MV-4-11 (cell line): ENCODE results near the gene SPSB3.
"Not testable (repeated sequence)": the region's sequence is repeated elsewhere in the genome, so short reads cannot be mapped to it uniquely, and the experiment has no call there.

Experiments used
- DNase-seq: peaks from one replicate; lab custom pipeline; 2025; lab: John Stamatoyannopoulos, UW

Gene SPSB3

GRCh38 chr16:1816396-1817275 lies 34.3 kb upstream of the SPSB3 start:
- DNase-seq, result no peak

GRCh38 chr16:1815461-1815860 lies 33.1 kb upstream of the SPSB3 start:
- no peak for DNase-seq

- no peak for DNase-seq
These were observed 30.4 kb upstream of the SPSB3 start for GRCh38 chr16:1812732-1813163.

GRCh38 chr16:1810536-1810935 lies 28.2 kb upstream of the SPSB3 start:
- no peak for DNase-seq

- no peak for DNase-seq
These were observed 27.7 kb upstream of the SPSB3 start for GRCh38 chr16:1810106-1810505.

- no peak for DNase-seq
These were observed 27.0 kb upstream of the SPSB3 start for GRCh38 chr16:1809281-1809801.

- DNase-seq, result no peak
These were observed 26.3 kb upstream of the SPSB3 start for GRCh38 chr16:1808691-1809090.

GRCh38 chr16:1807626-1808025 lies 25.3 kb upstream of the SPSB3 start:
- no peak for DNase-seq

GRCh38 chr16:1800701-1801100 lies 18.3 kb upstream of the SPSB3 start:
- no peak for DNase-seq

GRCh38 chr16:1799263-1799662 lies 16.9 kb upstream of the SPSB3 start:
- not testable (repeated sequence) for DNase-seq

GRCh38 chr16:1794908-1795666 lies 12.7 kb upstream of the SPSB3 start:
- DNase-seq, result no peak

- DNase-seq, result no peak
These were observed 12.0 kb upstream of the SPSB3 start for GRCh38 chr16:1794221-1794871.

- no peak for DNase-seq
These were observed 11.3 kb upstream of the SPSB3 start, which contains the start of gene IGFALS for GRCh38 chr16:1793578-1794220. Gene IGFALS (minus strand): TSS chr16:1793705. CDS start chr16:1793652, 53 bp downstream.

- no peak for DNase-seq
These were observed 10.6 kb upstream of the SPSB3 start for GRCh38 chr16:1792836-1793577.

GRCh38 chr16:1791943-1792812 lies 9.8 kb upstream of the SPSB3 start:
- no peak for DNase-seq

- DNase-seq, result no peak
These were observed 9.0 kb upstream of the SPSB3 start for GRCh38 chr16:1791256-1791942.

- DNase-seq, result no peak
These were observed 8.4 kb upstream of the SPSB3 start for GRCh38 chr16:1790611-1791255.

GRCh38 chr16:1790261-1790610 lies 7.9 kb upstream of the SPSB3 start:
- DNase-seq, result no peak

GRCh38 chr16:1789643-1790045 lies 7.3 kb upstream of the SPSB3 start:
- no peak for DNase-seq
